ENCODE measurements around the gene COL4A2.

Gene COL4A2

DNA sequence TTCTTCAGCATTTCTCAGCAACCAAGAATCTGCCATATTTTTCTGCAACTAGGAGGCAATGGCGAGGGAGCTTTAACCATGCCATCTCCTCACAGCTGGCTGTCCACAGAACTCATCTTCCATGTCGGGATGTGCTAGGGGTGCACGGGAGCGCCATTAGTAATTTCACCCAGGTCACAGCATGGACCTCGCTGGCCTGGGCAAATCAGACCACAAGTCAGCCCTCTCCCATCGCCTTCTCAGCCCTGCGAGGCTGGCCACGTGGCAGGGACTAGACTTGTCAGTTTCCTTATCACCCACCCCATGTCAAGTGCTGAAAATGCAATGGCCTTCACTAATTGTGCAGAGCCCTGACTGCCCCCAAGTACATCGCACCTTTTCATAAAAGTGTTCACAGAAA lies 15.8 kb upstream of the COL4A2 start:
- H3K27me3 ChIP-seq = peaks cover 15% of the 10 kb centered on the region
- H3K27ac ChIP-seq = no peak overlapping the region
- no peak overlapping the region for H3K4me3 ChIP-seq (ENCODE audit: low read depth in 1 of 2, low read length in 1 of 2)
- H3K9me3 ChIP-seq = no peaks in the 10 kb centered on the region
- TF ChIP-seq, protein P1, sequence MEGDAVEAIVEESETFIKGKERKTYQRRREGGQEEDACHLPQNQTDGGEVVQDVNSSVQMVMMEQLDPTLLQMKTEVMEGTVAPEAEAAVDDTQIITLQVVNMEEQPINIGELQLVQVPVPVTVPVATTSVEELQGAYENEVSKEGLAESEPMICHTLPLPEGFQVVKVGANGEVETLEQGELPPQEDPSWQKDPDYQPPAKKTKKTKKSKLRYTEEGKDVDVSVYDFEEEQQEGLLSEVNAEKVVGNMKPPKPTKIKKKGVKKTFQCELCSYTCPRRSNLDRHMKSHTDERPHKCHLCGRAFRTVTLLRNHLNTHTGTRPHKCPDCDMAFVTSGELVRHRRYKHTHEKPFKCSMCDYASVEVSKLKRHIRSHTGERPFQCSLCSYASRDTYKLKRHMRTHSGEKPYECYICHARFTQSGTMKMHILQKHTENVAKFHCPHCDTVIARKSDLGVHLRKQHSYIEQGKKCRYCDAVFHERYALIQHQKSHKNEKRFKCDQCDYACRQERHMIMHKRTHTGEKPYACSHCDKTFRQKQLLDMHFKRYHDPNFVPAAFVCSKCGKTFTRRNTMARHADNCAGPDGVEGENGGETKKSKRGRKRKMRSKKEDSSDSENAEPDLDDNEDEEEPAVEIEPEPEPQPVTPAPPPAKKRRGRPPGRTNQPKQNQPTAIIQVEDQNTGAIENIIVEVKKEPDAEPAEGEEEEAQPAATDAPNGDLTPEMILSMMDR (IDR thresholded peaks at IDR 0.05) = no peak
- H3K4me1 ChIP-seq (ENCODE audit: control insufficient read depth in 1 of 2, insufficient read depth in 1 of 2, low read depth in 1 of 2, low read length in 1 of 2) = no peaks in the 10 kb centered on the region
- no peaks in the 10 kb centered on the region for H3K36me3 ChIP-seq

DNA sequence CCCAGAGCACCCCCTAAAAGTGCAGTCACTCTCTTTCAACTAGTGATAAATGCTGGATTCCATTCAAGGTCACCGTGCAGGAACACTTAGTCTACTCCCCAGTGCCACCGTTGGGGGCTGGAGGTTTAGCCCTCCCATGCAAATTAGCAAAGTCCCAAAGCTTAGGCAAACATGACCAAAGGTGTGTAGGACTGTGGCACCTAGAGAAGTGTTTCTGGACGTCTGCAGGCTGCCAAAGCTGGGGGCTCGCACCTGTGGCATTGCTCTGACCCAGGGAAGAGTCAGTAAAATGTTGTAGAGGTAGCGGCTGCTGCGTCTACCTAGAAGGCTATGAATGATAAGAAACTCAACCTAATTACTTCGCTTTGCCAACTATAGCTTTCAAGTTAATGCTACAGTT lies 14.0 kb upstream of the COL4A2 start:
- Histone ChIP-seq H3K4me1 (ENCODE audit: control insufficient read depth in 1 of 2, insufficient read depth in 1 of 2, low read depth in 1 of 2, low read length in 1 of 2) (no peaks in the 10 kb centered on the region), H3K27ac (no peak overlapping the region), H3K9me3 (no peaks in the 10 kb centered on the region), H3K4me3 (ENCODE audit: low read depth in 1 of 2, low read length in 1 of 2) (no peak overlapping the region), H3K27me3 (peaks cover 32% of the 10 kb centered on the region), H3K36me3 (no peaks in the 10 kb centered on the region)
- TF ChIP-seq, protein P1 (IDR thresholded peaks at IDR 0.05) = no peak

DNA sequence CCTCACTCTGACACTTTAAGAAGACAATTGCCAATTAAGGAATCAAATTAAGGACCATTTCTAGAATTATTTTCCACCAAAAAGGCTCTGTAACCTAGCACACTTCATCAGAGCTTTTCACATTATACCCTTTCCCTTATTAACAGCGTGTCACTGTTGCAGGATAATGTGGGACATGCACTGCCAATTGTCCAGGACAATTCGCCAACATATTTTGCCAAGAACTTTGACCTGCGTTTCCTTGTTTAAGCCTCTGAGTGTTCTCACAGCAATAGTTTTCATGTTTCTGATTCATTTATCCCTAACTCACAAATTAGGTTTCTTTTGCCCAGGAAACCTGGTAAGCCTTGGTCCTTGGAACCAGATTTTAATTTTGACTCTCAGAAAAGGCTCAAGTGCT lies 13.4 kb upstream of the COL4A2 start:
- peaks cover 38% of the 10 kb centered on the region for H3K27me3 ChIP-seq
- H3K4me1 ChIP-seq (ENCODE audit: control insufficient read depth in 1 of 2, insufficient read depth in 1 of 2, low read depth in 1 of 2, low read length in 1 of 2) = no peaks in the 10 kb centered on the region
- TF ChIP-seq, protein P1 (IDR thresholded peaks at IDR 0.05) = no peak
- H3K4me3 ChIP-seq (ENCODE audit: low read depth in 1 of 2, low read length in 1 of 2) = no peak overlapping the region
- no peaks in the 10 kb centered on the region for H3K9me3 ChIP-seq
- H3K27ac ChIP-seq = no peak overlapping the region
- H3K36me3 ChIP-seq = no peaks in the 10 kb centered on the region

- no peaks in the 10 kb centered on the region for H3K9me3 ChIP-seq
- H3K4me3 ChIP-seq (ENCODE audit: low read depth in 1 of 2, low read length in 1 of 2) = no peak overlapping the region
- no peaks in the 10 kb centered on the region for H3K4me1 ChIP-seq (ENCODE audit: control insufficient read depth in 1 of 2, insufficient read depth in 1 of 2, low read depth in 1 of 2, low read length in 1 of 2)
- H3K27me3 ChIP-seq = peaks cover 43% of the 10 kb centered on the region
- H3K36me3 ChIP-seq = no peaks in the 10 kb centered on the region
- H3K27ac ChIP-seq = no peak overlapping the region
- TF ChIP-seq, protein P1 (IDR thresholded peaks at IDR 0.05) = no peak
Measured at GRCh38 chr13:110294146-110294545, 12.9 kb upstream of the COL4A2 start.

DNA sequence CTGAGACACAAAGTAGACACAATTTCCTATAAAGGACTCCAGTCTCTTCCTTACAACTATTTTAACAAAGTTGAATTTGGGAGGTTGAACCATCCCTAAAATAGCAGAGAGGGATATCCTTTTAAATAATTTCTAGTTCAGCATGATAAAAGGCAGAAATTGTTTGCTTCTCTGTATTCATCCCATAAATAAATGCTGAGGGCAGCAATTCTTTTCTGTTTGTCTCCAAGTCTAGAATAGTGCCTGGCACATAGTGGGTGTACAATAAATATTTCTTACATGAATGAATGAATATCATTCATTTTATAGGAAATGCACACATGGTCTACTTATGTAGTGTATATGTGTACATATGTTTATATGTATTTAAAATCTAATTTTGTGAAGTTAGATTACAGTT lies 12.5 kb upstream of the COL4A2 start:
- H3K4me1 ChIP-seq (ENCODE audit: control insufficient read depth in 1 of 2, insufficient read depth in 1 of 2, low read depth in 1 of 2, low read length in 1 of 2) = no peaks in the 10 kb centered on the region
- H3K4me3 ChIP-seq (ENCODE audit: low read depth in 1 of 2, low read length in 1 of 2) = no peak overlapping the region
- H3K9me3 ChIP-seq = no peaks in the 10 kb centered on the region
- no peak overlapping the region for H3K27ac ChIP-seq
- no peaks in the 10 kb centered on the region for H3K36me3 ChIP-seq
- H3K27me3 ChIP-seq = peaks cover 44% of the 10 kb centered on the region
- TF ChIP-seq, protein P1 (IDR thresholded peaks at IDR 0.05) = no peak

GRCh38 chr13:110297011-110297410 lies 10.1 kb upstream of the COL4A2 start:
- Histone ChIP-seq H3K4me3 (ENCODE audit: low read depth in 1 of 2, low read length in 1 of 2) (no peak overlapping the region), H3K4me1 (ENCODE audit: control insufficient read depth in 1 of 2, insufficient read depth in 1 of 2, low read depth in 1 of 2, low read length in 1 of 2) (no peaks in the 10 kb centered on the region), H3K36me3 (no peaks in the 10 kb centered on the region), H3K27me3 (peaks cover 67% of the 10 kb centered on the region), H3K27ac (no peak overlapping the region), H3K9me3 (no peaks in the 10 kb centered on the region)
- TF ChIP-seq, protein P1 (IDR thresholded peaks at IDR 0.05) = no peak

Measured in neutrophil (primary cell).